GM21360 (cell line): ENCODE data around the gene LMO3.
"Not testable (repeated sequence)": the region's sequence is repeated elsewhere in the genome, so short reads cannot be mapped to it uniquely, and the experiment has no call there.

Experiments used
- ATAC-seq: cut with Tn5 transposase; IDR thresholded peaks from one replicate; pipeline ENCODE4 v1.9.1; 2021; ENCODE audit warnings: mild to moderate bottlenecking, moderate library complexity; ENCODE audit not compliant: unreplicated experiment

Gene LMO3

GRCh38 chr12:16553457-16553856 is 52.5 kb downstream of the LMO3 start:
- ATAC-seq, result no peak

DNA sequence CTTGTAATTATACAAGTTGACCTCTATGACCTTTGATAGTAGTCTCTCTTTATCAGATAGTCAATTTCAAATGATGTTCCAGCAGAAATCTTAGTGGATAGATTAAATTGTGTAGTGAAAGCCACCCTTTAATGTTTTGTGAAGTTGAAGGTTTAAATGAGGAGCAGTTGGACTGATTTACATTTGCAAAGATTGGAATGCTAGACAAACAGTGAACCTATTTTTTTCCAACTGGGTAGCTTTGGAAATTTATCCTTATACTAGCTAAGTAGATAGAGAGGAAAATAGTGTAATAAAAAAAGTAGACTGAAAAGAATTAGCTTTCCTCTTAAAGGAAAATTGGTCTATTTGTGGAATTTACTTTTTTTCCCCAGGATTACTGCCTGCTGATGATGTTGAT is 53.7 kb downstream of the LMO3 start:
- no peak for ATAC-seq

DNA sequence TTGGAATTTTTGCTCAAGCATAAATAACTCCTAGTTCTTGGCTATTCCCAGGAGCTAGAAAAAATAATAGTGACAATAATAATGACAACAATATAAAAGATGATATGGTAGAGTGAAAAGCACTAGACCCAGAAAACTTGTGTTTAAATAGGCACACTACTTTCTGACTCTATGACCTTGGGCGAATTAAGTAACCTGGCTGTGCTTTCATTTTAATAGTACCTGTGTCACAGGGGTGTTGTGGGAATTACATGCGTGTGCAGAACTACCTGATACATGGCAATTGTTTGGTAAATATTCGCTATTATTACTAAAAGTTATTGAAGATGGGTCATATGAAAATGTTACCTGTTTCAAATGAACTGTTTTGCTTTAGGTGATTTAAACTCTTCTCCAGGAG is 60.1 kb downstream of the LMO3 start:
- ATAC-seq, result no peak

- no peak for ATAC-seq
These were observed 63.4 kb downstream of the LMO3 start for GRCh38 chr12:16542586-16542985.

GRCh38 chr12:16537652-16538051 is 68.3 kb downstream of the LMO3 start:
- not testable (repeated sequence) for ATAC-seq

GRCh38 chr12:16531621-16532020 is 74.3 kb downstream of the LMO3 start:
- ATAC-seq, result no peak

- no peak for ATAC-seq
These were observed 75.6 kb downstream of the LMO3 start for GRCh38 chr12:16530268-16530850.

- no peak for ATAC-seq
These were observed 79.3 kb downstream of the LMO3 start for GRCh38 chr12:16526693-16527092.

- ATAC-seq, result no peak
These were observed 81.6 kb downstream of the LMO3 start for GRCh38 chr12:16524378-16524777.

- ATAC-seq, result no peak
These were observed 82.0 kb downstream of the LMO3 start for GRCh38 chr12:16523951-16524331.

- no peak for ATAC-seq
These were observed 82.5 kb downstream of the LMO3 start for GRCh38 chr12:16523284-16523950.

GRCh38 chr12:16520328-16520727 is 85.6 kb downstream of the LMO3 start:
- ATAC-seq, result no peak

- no peak for ATAC-seq
These were observed 90.3 kb downstream of the LMO3 start for GRCh38 chr12:16515666-16516065.

GRCh38 chr12:16513231-16513630 is 92.7 kb downstream of the LMO3 start:
- ATAC-seq, result no peak

GRCh38 chr12:16509411-16509810 is 96.6 kb downstream of the LMO3 start:
- no peak for ATAC-seq

- no peak for ATAC-seq
These were observed 99.6 kb downstream of the LMO3 start for GRCh38 chr12:16506394-16506793.

- ATAC-seq, result no peak
These were observed 101.8 kb downstream of the LMO3 start for GRCh38 chr12:16504200-16504599.

GRCh38 chr12:16499611-16500010 is 106.4 kb downstream of the LMO3 start:
- no peak for ATAC-seq
